T follicular helper cell (primary cell): ENCODE results near the gene KCNIP1.

Source experiments
- DNase-seq: peaks from one replicate; pipeline ENCODE4 v3.0.0-alpha.2; 2020; ENCODE audit warnings: low read depth

KCNIP1 gene

DNA sequence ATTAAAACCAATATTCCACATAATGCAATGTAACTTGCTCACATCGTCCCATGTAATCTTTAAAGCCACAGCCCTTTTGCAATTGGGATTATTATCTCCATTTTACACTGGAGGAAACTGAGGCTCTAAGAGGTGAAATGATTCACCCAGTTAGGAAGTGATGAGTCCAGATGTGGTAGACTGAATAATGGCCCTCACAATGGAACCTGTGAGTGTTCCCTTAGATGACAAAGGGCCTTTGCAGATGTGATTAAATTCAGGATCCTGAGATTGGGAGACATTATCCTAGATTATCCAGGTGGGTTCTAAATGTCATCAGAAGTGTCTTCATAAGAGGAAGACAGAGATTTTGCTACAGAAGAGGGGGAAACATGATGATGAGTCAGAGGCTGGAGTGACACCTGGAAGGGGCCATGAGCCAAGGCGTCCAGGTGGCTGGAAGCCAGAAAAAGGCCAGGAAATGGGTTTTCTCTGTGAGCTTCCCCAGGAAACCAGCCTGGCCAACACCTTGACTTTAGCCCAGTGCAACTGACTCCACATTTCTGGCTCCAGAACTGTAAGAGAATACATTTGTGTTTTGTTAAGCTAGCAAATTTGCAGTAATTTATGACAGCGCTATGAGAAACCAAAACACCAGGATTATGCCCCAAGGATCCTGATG is 139.1 kb downstream of the KCNIP1 start:
- no peak for DNase-seq

DNA sequence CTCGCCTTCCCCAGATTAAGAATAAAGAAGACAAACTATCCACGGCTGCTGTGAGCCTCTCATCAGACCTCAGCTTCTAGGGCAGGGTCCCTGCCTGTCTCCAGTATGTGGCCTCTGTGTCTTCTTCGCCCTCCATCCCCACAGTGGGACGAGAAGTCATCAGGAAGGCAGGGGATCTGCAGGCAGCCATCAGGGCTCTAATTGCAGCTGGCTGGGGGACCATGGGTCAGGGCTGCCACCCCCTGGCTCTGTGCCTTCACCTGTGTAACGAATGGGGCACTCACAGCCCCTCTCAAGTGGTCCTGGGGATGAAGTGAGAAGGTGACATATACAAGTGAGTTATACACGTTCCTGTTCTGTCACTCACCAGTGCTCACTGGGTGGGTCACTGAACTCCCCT is 139.8 kb downstream of the KCNIP1 start:
- DNase-seq = no peak

DNA sequence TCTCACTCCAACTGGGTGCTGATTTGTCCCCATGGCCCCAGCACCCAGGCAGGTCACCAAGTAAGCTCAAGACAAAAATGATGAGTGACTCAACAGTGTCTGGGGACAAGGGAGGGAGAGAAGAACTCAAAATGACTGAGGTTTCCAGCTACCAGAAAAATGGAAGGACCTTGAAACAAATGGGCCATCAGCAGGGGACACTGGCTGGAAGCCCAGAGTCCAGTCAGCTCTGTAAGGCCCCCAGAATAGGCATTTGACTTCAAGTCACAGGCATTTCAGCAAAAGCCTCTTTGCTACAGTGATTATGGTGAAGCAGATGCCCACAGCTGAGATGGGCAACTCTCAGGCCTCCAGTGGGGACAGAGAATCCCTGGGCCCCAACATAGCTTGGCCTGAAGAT is 140.7 kb downstream of the KCNIP1 start:
- no peak for DNase-seq

DNA sequence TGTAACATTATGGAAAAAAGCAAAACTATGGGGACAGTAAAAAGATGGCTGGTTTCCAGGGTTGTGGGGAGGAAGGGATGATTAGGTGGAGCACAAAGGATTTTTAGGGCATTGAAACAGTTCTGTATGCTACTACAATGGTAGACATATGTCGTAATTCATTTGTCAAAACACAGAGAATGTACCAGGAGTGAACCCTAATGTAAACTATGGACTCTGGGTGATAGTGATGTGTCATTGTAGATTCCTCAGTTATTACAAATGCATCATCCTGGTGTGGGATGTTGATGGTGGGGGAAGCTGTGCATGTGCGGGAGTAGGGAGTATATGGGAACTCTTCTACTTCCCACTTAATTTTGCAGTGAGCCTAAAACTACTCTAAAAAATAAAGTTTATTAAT is 144.7 kb downstream of the KCNIP1 start:
- DNase-seq = no peak

DNA sequence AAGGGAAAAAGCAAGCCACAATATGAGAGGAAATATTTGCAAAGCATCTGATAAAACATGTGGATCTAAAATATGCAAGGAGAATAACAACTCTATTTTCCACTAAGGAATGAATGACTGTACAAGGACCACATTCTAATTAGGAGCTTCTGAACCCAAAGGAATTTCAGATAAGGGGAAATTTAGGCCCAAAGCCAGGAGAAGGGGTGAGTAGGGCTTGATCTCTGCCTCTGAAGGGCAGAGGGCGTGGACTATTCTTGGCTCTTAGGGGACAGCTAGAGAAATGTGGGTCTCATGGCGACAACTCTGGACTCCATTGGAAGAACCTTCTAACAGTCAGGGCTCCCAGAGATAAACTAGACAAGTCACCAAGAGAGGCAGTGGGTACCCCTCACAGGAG is 147.0 kb downstream of the KCNIP1 start:
- no peak for DNase-seq

DNA sequence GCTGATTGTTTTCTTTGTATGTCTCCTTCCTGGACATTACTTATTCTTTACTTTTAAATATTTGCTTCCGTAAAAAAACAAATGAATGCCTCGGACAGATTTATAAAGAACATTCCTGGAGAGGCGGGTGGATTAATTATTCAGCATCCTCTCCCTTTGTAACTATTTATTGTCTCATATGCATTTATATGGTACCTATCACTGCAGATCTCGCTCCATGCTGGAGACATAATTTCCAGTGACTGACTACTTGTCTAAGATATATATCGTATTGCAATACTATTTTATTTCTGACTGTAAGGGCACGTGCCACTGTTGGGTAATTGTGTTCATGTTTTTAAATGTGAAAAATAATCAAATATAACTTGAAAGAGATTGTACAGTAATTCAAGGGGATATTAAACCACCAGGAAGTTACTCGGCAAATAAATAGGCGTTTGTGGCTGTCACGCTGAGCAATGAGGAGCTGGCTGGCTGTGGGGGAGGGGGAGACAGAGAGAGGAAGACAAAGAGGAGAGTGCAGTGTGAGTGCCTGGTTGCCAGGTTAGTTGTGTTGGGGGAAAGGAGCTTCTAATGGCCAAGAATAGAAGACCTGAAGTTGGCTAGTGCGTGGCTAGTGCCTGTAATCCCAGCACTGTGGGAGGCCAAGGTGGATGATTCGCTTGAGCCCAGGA is 147.9 kb downstream of the KCNIP1 start:
- no peak for DNase-seq

DNA sequence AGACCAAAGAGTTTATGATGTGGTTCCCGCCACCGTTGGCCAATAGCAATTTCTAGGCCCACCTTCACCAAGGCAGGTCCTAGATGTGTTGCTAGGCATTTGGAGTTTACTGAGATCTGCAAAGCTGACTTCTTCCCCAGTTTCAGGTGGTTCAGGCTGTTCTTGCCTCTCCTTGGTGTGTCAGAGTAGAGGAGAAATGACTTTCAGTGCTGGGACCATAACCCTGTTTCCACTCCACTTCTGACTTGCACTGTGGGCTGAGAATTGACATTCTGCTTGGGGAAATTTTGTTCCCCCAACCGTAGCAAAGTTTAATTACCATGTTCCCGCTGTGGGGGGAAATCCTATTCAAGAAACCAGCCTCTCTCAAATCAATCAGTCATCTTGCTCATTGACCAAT is 151.7 kb downstream of the KCNIP1 start:
- no peak for DNase-seq

DNA sequence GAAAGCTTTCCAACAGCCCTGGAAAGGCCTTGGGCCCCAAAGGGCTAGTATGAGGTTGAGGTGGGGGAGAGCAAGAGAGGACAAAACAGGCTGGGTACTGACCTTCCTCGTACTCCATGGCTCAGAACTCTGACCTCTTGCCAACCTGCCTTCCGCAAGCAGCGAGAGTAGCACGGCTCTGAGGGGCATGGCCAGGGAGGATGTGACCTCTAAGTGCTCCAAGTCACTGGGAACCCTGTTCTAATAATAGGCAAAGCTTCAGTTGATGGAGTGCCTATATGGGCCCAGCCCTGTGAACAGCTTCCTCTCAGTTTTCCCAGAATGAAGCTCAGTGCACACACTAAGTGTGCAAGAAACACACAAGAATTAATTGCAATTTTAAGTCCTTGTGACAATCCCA is 152.1 kb downstream of the KCNIP1 start:
- DNase-seq = no peak

DNA sequence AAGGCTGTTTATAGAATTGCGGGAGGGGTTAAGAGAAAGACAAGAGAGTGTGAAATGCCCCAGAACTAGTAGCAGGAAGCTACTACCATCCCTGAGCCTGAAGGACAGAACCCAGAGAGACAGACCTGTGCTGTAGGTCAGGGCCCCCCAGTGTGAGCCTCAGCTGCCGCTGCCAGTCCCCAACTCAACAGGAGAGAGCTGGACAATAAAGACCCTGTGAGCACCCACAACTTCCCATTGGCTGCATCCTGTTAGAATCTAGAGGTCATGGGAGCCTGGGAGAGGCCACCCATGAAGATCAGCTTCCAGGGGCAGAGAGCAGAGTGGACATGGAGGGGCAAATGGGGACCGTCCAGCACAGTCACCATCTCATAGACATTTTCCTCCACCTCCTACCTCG is 152.5 kb downstream of the KCNIP1 start:
- no peak for DNase-seq

DNA sequence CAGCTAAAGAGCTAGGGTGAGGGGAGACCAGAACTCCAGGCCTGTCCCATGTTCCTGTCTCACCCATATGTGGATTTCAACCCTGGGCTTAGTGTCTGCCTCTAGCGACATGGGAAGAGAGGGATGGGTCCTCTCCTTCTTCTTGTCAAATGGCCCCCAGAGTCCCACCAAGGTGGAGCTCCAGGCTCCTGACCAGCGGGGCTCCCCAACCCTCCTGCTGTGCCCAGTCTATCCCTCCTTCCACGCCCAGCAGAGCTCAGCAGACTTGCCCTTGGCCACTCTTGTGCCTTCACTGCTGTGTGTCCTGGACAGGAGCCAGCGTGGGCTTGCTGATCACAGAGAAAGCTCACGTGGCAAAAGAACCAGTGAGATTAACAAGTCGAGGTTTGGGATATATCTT is 156.7 kb downstream of the KCNIP1 start:
- DNase-seq = no peak

DNA sequence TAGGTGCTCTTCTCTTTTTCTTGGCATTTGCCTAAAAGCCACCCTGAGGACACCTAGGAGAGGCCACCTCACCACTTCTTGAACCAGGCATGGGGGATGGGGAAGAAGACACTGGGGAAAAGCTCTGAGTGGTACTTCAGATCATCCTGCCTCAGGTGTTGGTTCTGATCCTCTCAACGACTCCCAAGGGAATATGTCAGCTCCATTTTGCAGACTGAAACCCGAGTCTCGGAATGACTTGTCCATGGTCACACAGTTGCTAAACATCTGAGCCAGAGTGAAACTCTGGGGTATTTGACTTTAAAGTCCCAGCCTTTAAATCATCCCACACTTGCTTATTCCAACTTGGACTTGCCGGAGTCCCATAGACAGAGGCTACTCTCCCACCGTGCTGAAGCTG is 159.1 kb downstream of the KCNIP1 start:
- no peak for DNase-seq

DNA sequence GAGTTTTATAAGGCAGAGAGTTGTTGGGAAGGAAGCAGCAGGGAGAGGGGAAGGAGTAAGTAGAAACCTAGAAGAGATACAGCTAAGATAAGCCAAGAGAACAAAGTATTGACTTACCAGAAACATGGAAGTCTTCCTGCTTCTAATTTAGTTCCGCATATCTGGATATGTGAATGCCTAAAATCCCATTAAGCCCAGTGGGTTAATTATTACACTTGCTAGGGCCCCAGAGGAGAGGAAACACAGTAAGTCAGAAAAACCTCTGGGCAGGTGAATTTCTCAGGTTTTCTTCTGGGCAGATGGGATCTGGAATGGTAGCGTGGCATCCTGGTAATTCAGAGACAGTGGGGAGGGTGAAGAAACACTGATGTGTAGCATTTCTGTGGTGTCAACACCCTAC is 175.0 kb downstream of the KCNIP1 start:
- DNase-seq = no peak

DNA sequence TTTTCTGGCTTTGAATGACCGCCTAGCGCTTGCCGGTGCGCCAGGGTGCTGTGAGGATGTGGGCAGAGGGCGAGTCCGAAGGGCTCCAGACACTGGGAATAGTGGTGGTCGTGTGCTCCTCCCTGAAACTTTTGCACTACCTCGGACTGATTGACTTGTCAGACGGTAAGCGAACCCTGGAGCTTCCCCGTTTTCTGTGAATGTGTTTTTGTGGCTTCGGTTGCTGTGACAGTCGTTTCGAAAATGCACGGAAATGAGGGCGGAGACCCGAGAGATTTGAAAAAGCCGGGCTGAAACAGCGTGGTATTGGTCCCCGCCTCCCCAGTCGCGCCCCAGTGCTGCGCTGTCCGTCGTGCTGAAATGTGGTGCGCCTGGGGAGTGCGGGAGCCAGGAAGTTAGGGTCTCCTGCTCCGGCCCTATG is 177.2 kb downstream of the KCNIP1 start:
- DNase-seq = no peak

DNA sequence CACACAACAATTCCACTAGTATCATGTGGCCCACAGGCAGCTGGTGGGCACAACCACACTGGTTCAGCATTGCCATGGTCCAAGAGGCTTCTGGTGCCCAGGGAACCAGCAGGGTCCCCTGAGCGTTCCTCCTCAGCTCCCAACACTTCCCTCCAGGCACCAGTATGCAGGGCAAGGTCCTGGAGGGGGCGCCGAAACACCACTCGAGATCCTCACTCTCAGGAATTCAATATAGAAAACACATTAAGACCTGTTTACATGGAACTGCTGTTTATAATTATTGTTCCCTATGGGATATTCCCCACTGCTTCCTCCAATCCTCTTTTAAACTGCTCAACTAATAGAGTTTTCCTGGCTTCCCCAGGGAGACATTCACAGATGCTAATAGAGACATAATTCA is 187.8 kb downstream of the KCNIP1 start:
- no peak for DNase-seq

DNA sequence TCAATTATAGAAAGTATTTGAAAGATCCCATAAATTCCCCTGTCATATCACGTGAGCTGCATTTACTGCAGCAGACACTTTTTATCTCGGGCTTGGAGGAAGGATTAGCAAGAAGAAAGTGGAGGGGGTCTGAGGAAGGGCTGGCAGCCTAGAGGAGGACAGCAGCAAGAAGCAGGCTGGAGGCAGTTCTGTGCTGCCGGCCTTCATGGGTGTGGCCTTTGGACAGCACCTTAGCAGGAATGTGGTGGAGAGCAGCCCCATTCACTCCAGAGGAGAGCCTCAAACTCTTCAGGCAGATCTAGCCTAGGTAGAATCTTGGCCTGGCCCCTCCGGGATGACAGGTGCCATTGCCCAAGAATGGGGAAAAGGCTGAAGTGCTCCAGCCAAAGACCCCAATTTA is 189.9 kb downstream of the KCNIP1 start:
- no peak for DNase-seq

DNA sequence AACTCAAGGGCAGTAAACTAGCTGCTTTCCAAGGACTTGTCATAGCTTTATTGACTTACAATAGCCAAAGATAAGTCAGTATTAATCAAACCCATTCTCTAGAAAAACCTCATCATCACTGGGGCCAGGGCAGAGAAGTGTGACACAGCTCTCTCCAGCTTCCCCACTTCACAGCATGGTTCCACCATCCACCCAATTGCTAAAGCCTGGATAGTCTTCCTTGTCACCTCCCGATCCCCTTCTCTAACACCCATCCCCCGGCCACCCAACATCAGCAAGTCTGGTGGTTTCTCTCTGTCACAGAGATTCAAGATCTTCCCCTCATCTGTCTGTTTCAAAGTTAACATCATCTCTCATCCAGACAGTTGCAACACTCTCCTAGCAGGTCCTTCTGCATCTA is 191.1 kb downstream of the KCNIP1 start:
- no peak for DNase-seq

DNA sequence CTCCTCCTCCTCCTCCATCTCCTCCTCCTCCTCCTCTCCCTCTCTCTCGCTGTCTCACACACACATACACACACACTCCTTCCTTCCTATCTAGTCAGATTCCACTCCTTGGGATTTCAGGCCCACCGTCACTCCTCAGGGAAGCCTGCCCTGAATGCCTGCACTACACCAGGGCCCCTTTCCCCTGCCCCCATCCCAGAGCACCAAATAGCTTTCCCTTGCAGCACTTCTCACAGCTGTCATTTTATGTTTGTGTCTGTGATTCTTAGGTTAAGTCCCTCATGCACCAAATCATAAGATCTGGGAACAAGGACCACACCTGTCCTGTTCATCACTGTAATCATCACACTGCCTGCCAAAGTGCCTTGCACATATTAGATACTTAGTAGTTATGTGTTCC is 193.2 kb downstream of the KCNIP1 start:
- DNase-seq = no peak

DNA sequence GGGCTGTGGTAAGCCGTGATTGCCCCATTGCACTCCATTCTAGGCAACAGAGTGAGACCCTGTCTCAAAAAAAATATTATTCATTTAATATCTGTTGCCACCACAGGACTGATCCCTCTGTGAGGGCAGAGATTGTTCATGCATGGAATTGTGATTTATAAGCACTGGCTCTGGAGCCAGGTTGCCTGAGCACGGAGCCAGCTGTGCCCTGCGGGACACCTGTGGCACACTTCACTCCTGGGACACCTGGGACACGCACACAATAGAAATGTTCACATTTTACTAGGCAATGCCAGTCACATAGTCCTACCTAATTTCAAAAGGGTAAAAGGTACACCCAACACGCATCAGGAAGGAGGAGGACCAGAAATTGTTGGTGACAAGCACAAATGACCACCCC is 196.7 kb downstream of the KCNIP1 start:
- no peak for DNase-seq

DNA sequence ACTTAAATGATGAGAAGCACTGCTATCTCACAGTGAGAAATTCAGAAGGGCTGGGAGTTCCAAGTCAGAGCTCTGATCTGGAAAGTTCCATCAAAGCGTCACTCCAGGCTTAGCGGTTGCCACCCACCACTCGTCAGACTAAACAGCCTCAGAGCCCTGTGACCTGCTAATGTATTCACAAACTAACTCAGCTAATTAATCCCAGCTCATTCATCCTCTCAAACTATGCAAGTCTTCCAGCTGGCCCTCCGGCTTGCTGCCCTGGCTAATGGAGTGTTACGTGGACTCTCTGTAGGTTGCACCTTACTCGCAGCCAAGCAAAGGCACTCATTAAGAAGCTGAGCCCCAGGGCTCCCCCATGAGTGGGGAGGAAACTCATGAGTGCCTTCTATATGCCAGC is 197.5 kb downstream of the KCNIP1 start:
- DNase-seq = no peak

DNA sequence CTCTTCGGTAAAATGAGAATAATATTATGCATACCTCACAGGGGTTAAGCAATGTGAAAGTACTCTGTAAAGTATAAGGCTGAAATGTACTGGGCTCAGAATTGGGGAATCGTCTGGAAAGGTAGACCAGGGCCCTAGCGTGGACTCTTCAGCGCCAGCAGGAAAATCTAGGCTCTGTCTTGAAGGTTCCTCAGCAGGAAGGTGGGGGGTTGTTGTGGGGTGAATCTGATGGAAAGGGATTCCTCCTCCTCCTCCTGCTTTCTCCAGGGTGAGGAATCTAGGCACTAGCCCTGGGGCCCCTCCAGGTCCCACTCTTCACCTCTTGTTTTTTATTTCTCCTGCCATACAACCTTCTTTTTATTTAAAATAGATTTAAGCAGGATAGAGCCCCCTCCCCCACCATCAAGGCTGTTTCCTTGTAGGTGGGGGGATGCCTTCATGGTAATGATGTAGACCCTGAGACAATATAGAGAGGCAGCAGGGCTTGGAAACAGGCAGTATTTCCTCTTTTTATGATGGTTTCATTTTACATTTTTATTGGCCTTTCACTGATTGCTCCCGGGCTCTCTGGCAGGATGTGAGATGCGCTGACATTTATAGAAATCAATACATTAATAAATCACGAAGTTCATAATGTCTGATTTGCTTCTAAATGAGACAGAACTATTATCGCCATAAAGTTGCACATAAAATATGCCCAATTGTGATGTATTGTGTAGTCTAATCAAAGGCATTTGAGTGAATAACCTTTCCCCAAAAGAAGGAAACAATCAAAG is 200.8 kb downstream of the KCNIP1 start:
- DNase-seq = no peak

DNA sequence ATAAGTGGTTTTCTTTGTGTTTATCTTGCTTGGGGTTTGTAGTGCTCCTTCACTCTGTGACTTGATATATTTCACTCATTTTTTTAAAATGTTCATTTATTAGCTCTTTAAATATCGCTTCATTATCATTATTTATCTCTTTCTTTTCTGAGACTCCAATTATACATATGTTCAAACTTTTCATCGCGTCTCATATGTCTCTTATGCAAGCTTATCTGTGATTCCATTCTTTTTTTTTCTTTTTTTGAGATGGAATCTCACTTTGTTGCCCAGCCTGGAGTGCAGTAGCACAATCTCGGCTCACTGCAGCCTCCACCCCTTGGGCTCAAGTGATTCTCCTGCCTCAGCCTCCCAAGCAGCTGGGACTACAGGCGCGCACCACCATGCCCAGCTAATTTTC is 205.8 kb downstream of the KCNIP1 start:
- DNase-seq = no peak

DNA sequence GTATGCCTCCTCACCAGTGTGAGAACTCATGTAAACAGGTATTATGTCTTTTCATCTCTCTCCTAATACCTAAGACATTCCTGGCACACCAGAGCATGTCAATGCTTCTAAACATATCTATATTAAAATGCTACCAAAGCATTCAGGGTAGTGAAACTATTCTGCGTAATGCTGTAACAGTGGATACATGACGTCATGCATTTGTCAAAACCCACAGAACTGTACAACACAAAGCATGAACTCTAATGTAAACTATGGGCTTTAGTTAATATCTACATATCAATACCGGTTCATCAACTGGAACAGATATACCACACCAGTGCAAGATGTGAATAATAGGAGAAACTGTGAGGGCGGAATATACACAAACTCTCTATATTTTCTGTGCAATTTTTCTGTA is 207.5 kb downstream of the KCNIP1 start:
- no peak for DNase-seq

DNA sequence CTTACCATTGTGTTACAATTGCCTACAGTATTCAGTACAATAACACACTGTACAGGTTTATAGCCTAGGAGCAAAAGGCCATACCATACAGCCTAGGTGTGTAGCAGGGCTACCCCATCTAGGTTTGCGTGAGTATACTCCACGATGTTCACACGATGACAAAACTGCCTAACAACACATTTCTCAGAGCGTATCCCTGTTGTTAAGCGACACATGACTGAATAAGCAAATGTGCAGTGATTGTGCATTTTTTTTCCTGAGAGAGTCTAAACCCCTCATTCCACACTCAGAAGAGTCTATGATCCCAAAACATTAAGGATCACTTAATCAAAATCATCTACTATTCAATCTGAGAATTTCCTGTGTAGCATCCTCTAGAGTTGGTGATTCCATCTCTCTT is 211.3 kb downstream of the KCNIP1 start:
- DNase-seq = no peak
